ENCODE data around the gene MAT2B.

Gene MAT2B

DNA sequence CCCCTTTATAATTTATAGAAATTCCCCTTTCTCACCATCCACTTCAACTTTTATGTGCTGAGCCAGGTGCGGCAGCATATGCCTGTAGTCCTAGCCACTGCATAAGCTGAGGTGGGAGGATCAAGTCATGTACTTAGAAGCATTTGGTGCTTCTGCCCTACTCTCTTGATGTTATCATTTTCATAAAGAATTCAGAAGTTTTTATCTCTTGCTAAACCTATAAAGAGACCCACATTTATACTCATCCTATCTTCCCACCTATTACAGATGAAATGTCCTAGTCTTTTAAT lies 26.5 kb upstream of the MAT2B start:
- TF ChIP-seq FOXP2 (optimal IDR thresholded peaks at IDR 0.05; ENCODE audit: borderline replicate concordance, extremely low read depth, extremely low read length, insufficient read depth) (no peak), TAF1 (IDR thresholded peaks at IDR 0.05; ENCODE audit: borderline replicate concordance, insufficient read depth, low read length) (no peak), SIN3A (IDR thresholded peaks at IDR 0.05; ENCODE audit: borderline replicate concordance, insufficient read depth, low read length) (no peak), POLR2AphosphoS5 (IDR thresholded peaks at IDR 0.05; ENCODE audit: low read depth, low read length) (no peak)
- TF ChIP-seq, protein P1, sequence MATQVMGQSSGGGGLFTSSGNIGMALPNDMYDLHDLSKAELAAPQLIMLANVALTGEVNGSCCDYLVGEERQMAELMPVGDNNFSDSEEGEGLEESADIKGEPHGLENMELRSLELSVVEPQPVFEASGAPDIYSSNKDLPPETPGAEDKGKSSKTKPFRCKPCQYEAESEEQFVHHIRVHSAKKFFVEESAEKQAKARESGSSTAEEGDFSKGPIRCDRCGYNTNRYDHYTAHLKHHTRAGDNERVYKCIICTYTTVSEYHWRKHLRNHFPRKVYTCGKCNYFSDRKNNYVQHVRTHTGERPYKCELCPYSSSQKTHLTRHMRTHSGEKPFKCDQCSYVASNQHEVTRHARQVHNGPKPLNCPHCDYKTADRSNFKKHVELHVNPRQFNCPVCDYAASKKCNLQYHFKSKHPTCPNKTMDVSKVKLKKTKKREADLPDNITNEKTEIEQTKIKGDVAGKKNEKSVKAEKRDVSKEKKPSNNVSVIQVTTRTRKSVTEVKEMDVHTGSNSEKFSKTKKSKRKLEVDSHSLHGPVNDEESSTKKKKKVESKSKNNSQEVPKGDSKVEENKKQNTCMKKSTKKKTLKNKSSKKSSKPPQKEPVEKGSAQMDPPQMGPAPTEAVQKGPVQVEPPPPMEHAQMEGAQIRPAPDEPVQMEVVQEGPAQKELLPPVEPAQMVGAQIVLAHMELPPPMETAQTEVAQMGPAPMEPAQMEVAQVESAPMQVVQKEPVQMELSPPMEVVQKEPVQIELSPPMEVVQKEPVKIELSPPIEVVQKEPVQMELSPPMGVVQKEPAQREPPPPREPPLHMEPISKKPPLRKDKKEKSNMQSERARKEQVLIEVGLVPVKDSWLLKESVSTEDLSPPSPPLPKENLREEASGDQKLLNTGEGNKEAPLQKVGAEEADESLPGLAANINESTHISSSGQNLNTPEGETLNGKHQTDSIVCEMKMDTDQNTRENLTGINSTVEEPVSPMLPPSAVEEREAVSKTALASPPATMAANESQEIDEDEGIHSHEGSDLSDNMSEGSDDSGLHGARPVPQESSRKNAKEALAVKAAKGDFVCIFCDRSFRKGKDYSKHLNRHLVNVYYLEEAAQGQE (IDR thresholded peaks at IDR 0.05; ENCODE audit: insufficient read depth in 1 of 2, low read depth in 2 of 2, low read length in 2 of 2) = no peak

GRCh38 chr5:163489055-163489744 lies 16.2 kb upstream of the MAT2B start:
- TF ChIP-seq FOXP2 (optimal IDR thresholded peaks at IDR 0.05; ENCODE audit: borderline replicate concordance, extremely low read depth, extremely low read length, insufficient read depth) (no peak), TAF1 (IDR thresholded peaks at IDR 0.05; ENCODE audit: borderline replicate concordance, insufficient read depth, low read length) (no peak), SIN3A (IDR thresholded peaks at IDR 0.05; ENCODE audit: borderline replicate concordance, insufficient read depth, low read length) (no peak), POLR2AphosphoS5 (IDR thresholded peaks at IDR 0.05; ENCODE audit: low read depth, low read length) (no peak)
- TF ChIP-seq, protein P1 (IDR thresholded peaks at IDR 0.05; ENCODE audit: insufficient read depth in 1 of 2, low read depth in 2 of 2, low read length in 2 of 2) = no peak

GRCh38 chr5:163489745-163490075 lies 15.7 kb upstream of the MAT2B start:
- TF ChIP-seq FOXP2 (optimal IDR thresholded peaks at IDR 0.05; ENCODE audit: borderline replicate concordance, extremely low read depth, extremely low read length, insufficient read depth) (no peak), TAF1 (IDR thresholded peaks at IDR 0.05; ENCODE audit: borderline replicate concordance, insufficient read depth, low read length) (no peak), POLR2AphosphoS5 (IDR thresholded peaks at IDR 0.05; ENCODE audit: low read depth, low read length) (no peak), SIN3A (IDR thresholded peaks at IDR 0.05; ENCODE audit: borderline replicate concordance, insufficient read depth, low read length) (no peak)
- TF ChIP-seq, protein P1 (IDR thresholded peaks at IDR 0.05; ENCODE audit: insufficient read depth in 1 of 2, low read depth in 2 of 2, low read length in 2 of 2) = no peak

DNA sequence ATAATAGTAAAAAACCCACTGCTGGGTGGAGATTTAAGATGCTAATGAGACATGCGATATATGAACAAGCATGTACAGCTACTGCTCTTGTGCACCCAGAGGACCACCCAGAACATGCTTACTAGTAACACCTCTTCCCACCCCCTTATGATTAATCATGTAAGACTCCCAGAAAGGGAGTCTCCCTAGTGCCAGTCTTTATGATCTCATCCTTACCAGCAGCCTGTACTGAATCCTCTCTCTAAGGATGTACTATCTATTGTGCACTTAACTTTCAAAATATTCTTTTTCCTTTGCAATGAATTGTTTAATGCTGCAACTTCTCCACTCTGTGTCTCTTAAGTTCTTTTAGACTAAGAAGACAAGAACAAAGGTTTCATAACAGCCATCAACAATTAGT lies 9.1 kb upstream of the MAT2B start:
- no peak for TF ChIP-seq SIN3A (IDR thresholded peaks at IDR 0.05; ENCODE audit: borderline replicate concordance, insufficient read depth, low read length)
- TF ChIP-seq, protein P1 (IDR thresholded peaks at IDR 0.05; ENCODE audit: insufficient read depth in 1 of 2, low read depth in 2 of 2, low read length in 2 of 2) = no peak
- no peak for TF ChIP-seq FOXP2 (optimal IDR thresholded peaks at IDR 0.05; ENCODE audit: borderline replicate concordance, extremely low read depth, extremely low read length, insufficient read depth)
- TF ChIP-seq TAF1 (IDR thresholded peaks at IDR 0.05; ENCODE audit: borderline replicate concordance, insufficient read depth, low read length) = no peak
- no peak for TF ChIP-seq POLR2AphosphoS5 (IDR thresholded peaks at IDR 0.05; ENCODE audit: low read depth, low read length)

- TF ChIP-seq TAF1 (IDR thresholded peaks at IDR 0.05; ENCODE audit: borderline replicate concordance, insufficient read depth, low read length) = no peak
- TF ChIP-seq FOXP2 (optimal IDR thresholded peaks at IDR 0.05; ENCODE audit: borderline replicate concordance, extremely low read depth, extremely low read length, insufficient read depth) = no peak
- TF ChIP-seq, protein P1 (IDR thresholded peaks at IDR 0.05; ENCODE audit: insufficient read depth in 1 of 2, low read depth in 2 of 2, low read length in 2 of 2) = no peak
- TF ChIP-seq POLR2AphosphoS5 (IDR thresholded peaks at IDR 0.05; ENCODE audit: low read depth, low read length) = no peak
- no peak for TF ChIP-seq SIN3A (IDR thresholded peaks at IDR 0.05; ENCODE audit: borderline replicate concordance, insufficient read depth, low read length)
Observed at GRCh38 chr5:163497315-163497714, 8.1 kb upstream of the MAT2B start.

All from PFSK-1 (cell line).